HL-60 (cell line): ENCODE results near the gene EVA1C.

Experiments used
- DNase-seq, 2 experiments: peaks; one replicate each; pipeline ENCODE4 v3.0.0-alpha.2; 2010 to 2020; ENCODE audit warnings: low read depth in 1 of 2, low spot score in 1 of 2
- H3K27ac ChIP-seq: fragments of 250-450 bp; sonication (Bioruptor Pico); replicated peaks from 2 replicates; pipeline ENCODE4 v1.5.1; 2020; ENCODE audit warnings: mild to moderate bottlenecking, moderate library complexity
- H3K27me3 ChIP-seq: fragments of 250-450 bp; sonication (Bioruptor Pico); 2 replicates; pipeline ENCODE4 v1.5.1; 2021; ENCODE audit warnings: mild to moderate bottlenecking, moderate library complexity; ENCODE audit not compliant: insufficient read depth, poor library complexity, severe bottlenecking
- H3K4me3 ChIP-seq: replicated peaks from 2 replicates; pipeline ENCODE4 v1.5.1; 2011; ENCODE audit warnings: mild to moderate bottlenecking, control low read depth, low read length; ENCODE audit not compliant: insufficient read depth
- CTCF ChIP-seq: IDR thresholded peaks from one replicate; pipeline ENCODE4 v1.5.1; 2011; ENCODE audit warnings: low read length, control low read depth, inconsistent platforms; ENCODE audit not compliant: insufficient read depth
- GABPA ChIP-seq: IDR thresholded peaks from 2 replicates; pipeline ENCODE4 v1.6.1; 2012; ENCODE audit warnings: low read depth
- POLR2AphosphoS5 ChIP-seq: IDR thresholded peaks from 2 replicates; pipeline ENCODE4 v1.6.1; 2012; ENCODE audit warnings: low read depth
- REST ChIP-seq: IDR thresholded peaks from 2 replicates; pipeline ENCODE4 v1.6.1; 2012; ENCODE audit warnings: low read depth; ENCODE audit not compliant: insufficient replicate concordance
- SPI1 ChIP-seq: IDR thresholded peaks from 2 replicates; pipeline ENCODE4 v1.6.1; 2012; ENCODE audit warnings: low read depth, mild to moderate bottlenecking, borderline replicate concordance

The EVA1C gene

GRCh38 chr21:32484706-32485380, 72.3 kb downstream of the EVA1C start:
- DNase-seq: peak in 1 of 2 experiments; percentile 32
- TF ChIP-seq CTCF (no peak), GABPA (no peak), SPI1 (no peak), POLR2AphosphoS5 (no peak), REST (no peak)

GRCh38 chr21:32492376-32492775, 79.9 kb downstream of the EVA1C start:
- DNase-seq: no peak
- Histone ChIP-seq H3K27ac (no peak overlapping the region), H3K27me3 (no peaks in the 10 kb centered on the region), H3K4me3 (no peak overlapping the region)
- no peak for TF ChIP-seq POLR2AphosphoS5
- no peak for TF ChIP-seq SPI1
- no peak for TF ChIP-seq GABPA
- TF ChIP-seq CTCF: no peak
- TF ChIP-seq REST: no peak

More at GRCh38 chr21:32484706-32485380, 72.3 kb downstream of the EVA1C start:
- Histone ChIP-seq H3K27ac (no peak overlapping the region), H3K27me3 (no peaks in the 10 kb centered on the region), H3K4me3 (no peak overlapping the region)

- no peak for TF ChIP-seq CTCF
- TF ChIP-seq POLR2AphosphoS5: no peak
- no peak for TF ChIP-seq GABPA
- TF ChIP-seq SPI1: no peak
- no peak for TF ChIP-seq REST
- no peaks in the 10 kb centered on the region for H3K27me3 ChIP-seq
- DNase-seq: no peak
- no peak overlapping the region for H3K27ac ChIP-seq
- no peak overlapping the region for H3K4me3 ChIP-seq
Measured at GRCh38 chr21:32494934-32495709, 82.6 kb downstream of the EVA1C start.
